ENCODE results near the gene ASB6.
"Not testable (repeated sequence)": the region's sequence is repeated elsewhere in the genome, so short reads cannot be mapped to it uniquely, and the experiment has no call there.

The ASB6 gene

GRCh38 chr9:129664746-129665388, 22.9 kb upstream of the ASB6 start:
- DNase-seq (ENCODE audit: low read depth), result no peak
- H3K4me3 ChIP-seq (ENCODE audit: low read depth, low read length), result no peak overlapping the region
- TF ChIP-seq CTCF (IDR thresholded peaks at IDR 0.05; ENCODE audit: control insufficient read depth, extremely low read depth, insufficient read depth), result no peak

GRCh38 chr9:129662239-129662638, 20.3 kb upstream of the ASB6 start:
- H3K4me3 ChIP-seq (ENCODE audit: low read depth, low read length); DNase-seq (ENCODE audit: low read depth): not testable (repeated sequence)

DNA sequence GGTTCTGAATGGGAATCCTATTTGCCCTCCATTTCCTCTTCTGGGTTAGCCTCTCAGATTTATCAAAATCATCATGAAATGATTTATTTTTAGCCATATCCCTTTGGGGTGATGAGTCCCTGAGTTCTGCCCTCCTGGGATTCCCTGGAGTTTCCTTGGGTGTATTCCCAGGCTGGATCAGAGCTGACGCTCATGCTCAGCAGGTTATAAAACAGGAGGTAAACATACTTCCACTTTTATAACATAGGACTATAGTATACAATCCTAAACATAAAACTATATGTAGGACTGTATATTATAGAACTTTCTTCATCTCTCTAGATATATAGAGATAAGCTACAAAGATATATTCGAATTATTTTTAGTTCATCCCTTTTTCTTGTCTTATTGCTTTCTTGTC, 19.1 kb upstream of the ASB6 start:
- DNase-seq (ENCODE audit: low read depth), result no peak
- no peak for TF ChIP-seq CTCF (IDR thresholded peaks at IDR 0.05; ENCODE audit: control insufficient read depth, extremely low read depth, insufficient read depth)
- H3K4me3 ChIP-seq (ENCODE audit: low read depth, low read length), result no peak overlapping the region

DNA sequence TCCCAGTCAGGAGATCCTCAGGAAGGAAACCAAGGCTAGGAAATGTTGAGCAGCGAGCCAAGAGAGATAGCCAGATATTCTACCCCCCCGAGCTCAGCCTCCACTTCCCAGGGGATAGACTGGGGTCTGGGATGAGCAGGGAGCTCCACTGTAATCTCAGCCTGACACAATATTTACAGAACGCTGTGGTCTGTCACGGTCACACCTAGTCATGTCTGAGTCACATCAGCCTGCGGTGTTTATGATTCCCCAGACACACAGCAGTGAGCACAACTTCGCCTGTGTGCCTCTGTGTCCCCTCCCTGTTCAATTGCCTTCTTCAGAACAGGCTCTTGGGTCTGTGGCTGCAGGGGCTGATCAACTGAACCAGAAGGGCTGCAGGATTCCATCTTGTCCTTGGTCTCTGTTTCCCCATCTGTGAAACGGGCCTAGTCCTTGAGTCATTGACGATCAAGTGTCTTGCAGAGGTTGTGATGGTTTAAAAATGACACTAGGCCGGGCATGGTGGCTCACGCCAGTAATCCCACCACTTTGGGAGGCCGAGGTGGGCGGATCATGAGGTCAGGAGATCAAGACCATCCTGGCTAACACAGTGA, 14.9 kb upstream of the ASB6 start:
- TF ChIP-seq CTCF (IDR thresholded peaks at IDR 0.05; ENCODE audit: control insufficient read depth, extremely low read depth, insufficient read depth), result no peak
- no peak overlapping the region for H3K4me3 ChIP-seq (ENCODE audit: low read depth, low read length)
- DNase-seq (ENCODE audit: low read depth), result no peak

DNA sequence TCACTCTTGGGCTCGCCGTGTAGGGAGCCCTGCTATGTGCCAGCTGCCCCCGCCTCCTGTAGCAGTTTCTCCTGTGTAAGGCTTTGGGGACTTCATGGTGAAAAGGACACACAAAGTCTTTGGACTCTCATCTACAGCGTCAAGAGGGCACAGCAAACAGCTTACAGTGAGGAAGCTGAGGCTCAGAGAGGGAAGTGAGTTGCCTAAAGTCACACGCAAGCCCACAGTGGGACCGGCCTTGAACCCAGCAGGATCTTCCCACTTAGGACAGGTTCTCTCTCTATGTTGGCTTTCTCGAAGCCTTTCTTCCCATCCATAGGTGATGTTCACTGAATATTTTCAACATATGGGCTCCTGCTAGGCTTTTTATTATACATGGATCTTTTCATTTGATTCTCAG, 13.7 kb upstream of the ASB6 start:
- DNase-seq (ENCODE audit: low read depth), result no peak
- no peak overlapping the region for H3K4me3 ChIP-seq (ENCODE audit: low read depth, low read length)
- TF ChIP-seq CTCF (IDR thresholded peaks at IDR 0.05; ENCODE audit: control insufficient read depth, extremely low read depth, insufficient read depth), result no peak

- TF ChIP-seq CTCF (IDR thresholded peaks at IDR 0.05; ENCODE audit: control insufficient read depth, extremely low read depth, insufficient read depth), result no peak
- DNase-seq (ENCODE audit: low read depth), result no peak
- no peak overlapping the region for H3K4me3 ChIP-seq (ENCODE audit: low read depth, low read length)
These were observed 13.2 kb upstream of the ASB6 start for GRCh38 chr9:129655154-129655553.

- no peak for TF ChIP-seq CTCF (IDR thresholded peaks at IDR 0.05; ENCODE audit: control insufficient read depth, extremely low read depth, insufficient read depth)
- no peak for DNase-seq (ENCODE audit: low read depth)
- H3K4me3 ChIP-seq (ENCODE audit: low read depth, low read length), result no peak overlapping the region
These were observed 12.6 kb upstream of the ASB6 start for GRCh38 chr9:129654554-129655040.

Measured in LNCaP clone FGC (cell line).